Esophagus muscularis mucosa (tissue), 4 donors: ENCODE measurements around the gene FOXK1.

Experiments used
- EP300 ChIP-seq: sonication (generic); formaldehyde crosslinking; IDR thresholded peaks from one replicate; pipeline ENCODE4 v1.6.1; 2017; ENCODE audit warnings: antibody characterized with exemption
- POLR2A ChIP-seq: fragments of 450-650 bp; IDR thresholded peaks from one replicate; pipeline ENCODE4 v1.6.1; 2017; ENCODE audit warnings: antibody characterized with exemption, moderate library complexity, mild to moderate bottlenecking, low read depth
- TF ChIP-seq, protein P1 (sequence below), 3 experiments: fragments of 200-600 bp in 2 of 3; fragments of 450-650 bp in 1 of 3; sonication (generic) in 2 of 3; IDR thresholded peaks; one replicate each; pipeline ENCODE4 v1.5.1; 2017 to 2019; ENCODE audit warnings: antibody characterized with exemption in 3 of 3, mild to moderate bottlenecking in 2 of 3, moderate library complexity in 1 of 3

DNA sequence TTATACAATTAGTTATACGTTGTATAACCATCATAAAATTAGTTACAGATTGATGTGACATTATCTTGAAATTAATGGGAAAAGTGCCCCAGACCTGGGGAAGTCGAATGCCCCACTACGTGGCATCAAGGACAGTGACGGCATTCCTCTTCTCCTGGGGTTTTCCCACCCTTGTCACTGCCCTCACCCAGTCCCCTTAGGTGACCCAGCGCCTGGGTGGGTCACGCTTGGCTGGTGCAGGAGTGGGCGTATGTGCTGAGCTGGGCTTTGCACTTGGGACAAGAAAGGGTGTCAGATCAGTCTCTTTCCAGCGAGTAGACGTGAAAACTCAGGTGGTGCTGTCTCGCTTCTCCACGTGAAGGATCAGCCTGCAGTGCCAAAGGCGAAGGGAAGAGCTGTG, 7.6 kb downstream of the FOXK1 start:
- TF ChIP-seq POLR2A (no peak), EP300 (no peak)
- TF ChIP-seq, protein P1, sequence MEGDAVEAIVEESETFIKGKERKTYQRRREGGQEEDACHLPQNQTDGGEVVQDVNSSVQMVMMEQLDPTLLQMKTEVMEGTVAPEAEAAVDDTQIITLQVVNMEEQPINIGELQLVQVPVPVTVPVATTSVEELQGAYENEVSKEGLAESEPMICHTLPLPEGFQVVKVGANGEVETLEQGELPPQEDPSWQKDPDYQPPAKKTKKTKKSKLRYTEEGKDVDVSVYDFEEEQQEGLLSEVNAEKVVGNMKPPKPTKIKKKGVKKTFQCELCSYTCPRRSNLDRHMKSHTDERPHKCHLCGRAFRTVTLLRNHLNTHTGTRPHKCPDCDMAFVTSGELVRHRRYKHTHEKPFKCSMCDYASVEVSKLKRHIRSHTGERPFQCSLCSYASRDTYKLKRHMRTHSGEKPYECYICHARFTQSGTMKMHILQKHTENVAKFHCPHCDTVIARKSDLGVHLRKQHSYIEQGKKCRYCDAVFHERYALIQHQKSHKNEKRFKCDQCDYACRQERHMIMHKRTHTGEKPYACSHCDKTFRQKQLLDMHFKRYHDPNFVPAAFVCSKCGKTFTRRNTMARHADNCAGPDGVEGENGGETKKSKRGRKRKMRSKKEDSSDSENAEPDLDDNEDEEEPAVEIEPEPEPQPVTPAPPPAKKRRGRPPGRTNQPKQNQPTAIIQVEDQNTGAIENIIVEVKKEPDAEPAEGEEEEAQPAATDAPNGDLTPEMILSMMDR (IDR thresholded peaks at IDR 0.05): no peak
